Parathyroid adenoma (tissue), 2 donors: ENCODE measurements around the gene KPNA2.
"Not testable (repeated sequence)": the region's sequence is repeated elsewhere in the genome, so short reads cannot be mapped to it uniquely, and the experiment has no call there.

Experiments used
- H2AFZ ChIP-seq: fragments of 300-600 bp; sonication (generic); one replicate; pipeline ENCODE4 v1.7.0; 2017; ENCODE audit warnings: antibody characterized with exemption, mild to moderate bottlenecking
- H3K27ac ChIP-seq: fragments of 300-600 bp; sonication (generic); one replicate; pipeline ENCODE4 v1.7.0; 2017
- H3K27me3 ChIP-seq: fragments of 300-600 bp; sonication (generic); one replicate; pipeline ENCODE4 v1.7.0; 2017; ENCODE audit warnings: low read length; ENCODE audit not compliant: control insufficient read depth, insufficient read depth
- H3K36me3 ChIP-seq: fragments of 300-600 bp; sonication (generic); one replicate; pipeline ENCODE4 v1.7.0; 2017; ENCODE audit warnings: low read length; ENCODE audit not compliant: control insufficient read depth, insufficient read depth
- H3K4me1 ChIP-seq: fragments of 300-600 bp; sonication (generic); one replicate; pipeline ENCODE4 v1.7.0; 2017; ENCODE audit warnings: control low read depth
- H3K4me2 ChIP-seq: fragments of 300-600 bp; sonication (generic); one replicate; pipeline ENCODE4 v1.7.0; 2017; ENCODE audit warnings: low read length
- H3K4me3 ChIP-seq: fragments of 300-600 bp; sonication (generic); one replicate; pipeline ENCODE4 v1.7.0; 2017; ENCODE audit warnings: low read depth, low read length
- H3K79me2 ChIP-seq: fragments of 300-600 bp; sonication (generic); one replicate; pipeline ENCODE4 v1.7.0; 2017; ENCODE audit warnings: control low read depth
- H3K9ac ChIP-seq: fragments of 300-600 bp; sonication (generic); one replicate; pipeline ENCODE4 v1.7.0; 2017; ENCODE audit warnings: mild to moderate bottlenecking
- H3K9me3 ChIP-seq: fragments of 300-600 bp; sonication (generic); one replicate; pipeline ENCODE4 v1.7.0; 2017; ENCODE audit warnings: low read length; ENCODE audit not compliant: control insufficient read depth
- CTCF ChIP-seq: fragments of 300-600 bp; sonication (generic); IDR thresholded peaks from one replicate; pipeline ENCODE4 v1.7.0; 2017; ENCODE audit warnings: antibody characterized with exemption, mild to moderate bottlenecking
- donor health status: primary hyperparathyroidism.

KPNA2 gene

GRCh38 chr17:68013385-68013784, 22.1 kb upstream of the KPNA2 start:
- TF ChIP-seq CTCF = no peak
- Histone ChIP-seq H3K4me2 (no peak overlapping the region), H3K9me3 (no peaks in the 10 kb centered on the region), H3K36me3 (no peaks in the 10 kb centered on the region), H3K4me3 (no peak overlapping the region), H3K9ac (no peak overlapping the region), H3K79me2 (no peaks in the 10 kb centered on the region), H3K4me1 (no peaks in the 10 kb centered on the region), H3K27ac (no peak overlapping the region), H3K27me3 (no peaks in the 10 kb centered on the region), H2AFZ (no peak overlapping the region)

- H3K79me2 ChIP-seq = no peaks in the 10 kb centered on the region
- no peak overlapping the region for H3K4me2 ChIP-seq
- no peaks in the 10 kb centered on the region for H3K4me1 ChIP-seq
- H3K27ac ChIP-seq = no peak overlapping the region
- H2AFZ ChIP-seq = no peak overlapping the region
- H3K36me3 ChIP-seq = no peaks in the 10 kb centered on the region
- H3K4me3 ChIP-seq = no peak overlapping the region
- no peaks in the 10 kb centered on the region for H3K27me3 ChIP-seq
- no peak overlapping the region for H3K9ac ChIP-seq
- no peaks in the 10 kb centered on the region for H3K9me3 ChIP-seq
- no peak for TF ChIP-seq CTCF
These were observed 20.3 kb upstream of the KPNA2 start for GRCh38 chr17:68015081-68015723.

GRCh38 chr17:68016838-68017237, 18.7 kb upstream of the KPNA2 start:
- H3K4me1 ChIP-seq = peaks cover 4% of the 10 kb centered on the region
- no peaks in the 10 kb centered on the region for H3K79me2 ChIP-seq
- no peak overlapping the region for H3K9ac ChIP-seq
- TF ChIP-seq CTCF = no peak
- no peak overlapping the region for H3K4me3 ChIP-seq
- H3K9me3 ChIP-seq = no peaks in the 10 kb centered on the region
- no peak overlapping the region for H3K27ac ChIP-seq
- H3K36me3 ChIP-seq = no peaks in the 10 kb centered on the region
- H3K27me3 ChIP-seq = no peaks in the 10 kb centered on the region
- no peak overlapping the region for H2AFZ ChIP-seq
- H3K4me2 ChIP-seq = no peak overlapping the region

GRCh38 chr17:68018493-68018892, 17.0 kb upstream of the KPNA2 start:
- H3K9ac ChIP-seq, H3K36me3 ChIP-seq, H3K9me3 ChIP-seq, H3K27ac ChIP-seq, H3K27me3 ChIP-seq, H2AFZ ChIP-seq, H3K4me2 ChIP-seq, H3K4me3 ChIP-seq, H3K4me1 ChIP-seq, H3K79me2 ChIP-seq: not testable (repeated sequence)

GRCh38 chr17:68019336-68019674, 16.2 kb upstream of the KPNA2 start:
- H3K27ac ChIP-seq = peak overlapping the region; percentile 87
- H3K4me1 ChIP-seq = peaks cover 4% of the 10 kb centered on the region
- H3K36me3 ChIP-seq = no peaks in the 10 kb centered on the region
- peak overlapping the region; percentile 99 for H2AFZ ChIP-seq
- peak overlapping the region; percentile 98 for H3K4me2 ChIP-seq
- H3K4me3 ChIP-seq = no peak overlapping the region
- no peak for TF ChIP-seq CTCF
- no peaks in the 10 kb centered on the region for H3K27me3 ChIP-seq
- H3K9me3 ChIP-seq = no peaks in the 10 kb centered on the region
- no peaks in the 10 kb centered on the region for H3K79me2 ChIP-seq
- no peak overlapping the region for H3K9ac ChIP-seq
